Upper lobe of left lung (tissue), 6 donors: Measurements from ENCODE around the gene CD82. TPM values are rescaled to one million over a fixed set of nuclear protein-coding genes. Genes with fewer than 3 reads are reported as not detected.
A peak's percentile ranks its signal among the peaks of the same experiment; 100 is the strongest.

Experiments used
- ATAC-seq, 2 donors: fragments of 200-7000 bp; cut with Tn5 transposase; one replicate each; pipeline ENCODE4 v1.9.1; 2022; ENCODE audit warnings: mild to moderate bottlenecking in 2 of 2, moderate library complexity in 2 of 2; ENCODE audit not compliant: low FRiP score in 2 of 2
- DNase-seq, 2 donors: peaks; one replicate each; pipeline ENCODE4 v3.0.0-alpha.2; 2019 to 2020
- H3K27ac ChIP-seq, 4 donors: fragments of 200-600 bp; sonication (generic); one replicate each; pipeline ENCODE4 v1.5.1; 2016 to 2019
- H3K27me3 ChIP-seq, 4 donors: fragments of 200-600 bp; sonication (generic); one replicate each; pipeline ENCODE4 v1.5.1; 2017 to 2019
- H3K36me3 ChIP-seq, 4 donors: fragments of 200-600 bp; sonication (generic); one replicate each; pipeline ENCODE4 v1.5.1; 2016 to 2019
- H3K4me1 ChIP-seq, 4 donors: fragments of 200-600 bp; sonication (generic); one replicate each; pipeline ENCODE4 v1.5.1; 2018 to 2019
- H3K4me3 ChIP-seq, 4 donors: fragments of 200-600 bp; sonication (generic); one replicate each; pipeline ENCODE4 v1.5.1; 2017 to 2019; ENCODE audit warnings: mild to moderate bottlenecking in 2 of 4, moderate library complexity in 1 of 4
- H3K9me3 ChIP-seq, 4 donors: fragments of 200-600 bp; sonication (generic); one replicate each; pipeline ENCODE4 v1.5.1; 2018 to 2019
- EP300 ChIP-seq, 4 donors: sonication (generic); formaldehyde crosslinking; IDR thresholded peaks; one replicate each; pipeline ENCODE4 v1.5.1; 2017; ENCODE audit warnings: antibody characterized with exemption in 4 of 4, control low read depth in 2 of 4
- POLR2A ChIP-seq, 4 donors: fragments of 450-650 bp; IDR thresholded peaks; one replicate each; pipeline ENCODE4 v1.5.1; 2016 to 2017; ENCODE audit warnings: antibody characterized with exemption in 4 of 4, mild to moderate bottlenecking in 2 of 4
- POLR2AphosphoS5 ChIP-seq, 2 donors: sonication (generic); formaldehyde crosslinking; IDR thresholded peaks; one replicate each; pipeline ENCODE4 v1.5.1; 2017; ENCODE audit warnings: antibody characterized with exemption in 2 of 2
- WGBS, 2 donors: methylation state at CpG; one replicate each; pipeline ENCODE4 v1.1.5; 2017 to 2018; 5-methylcytosine and 5-hydroxymethylcytosine counted together
- total RNA-seq, 6 donors: library from RNA; depleted of rRNA in 4 of 6; stranded (reverse); fragments of >200 nt in 4 of 6; gene quantifications; one replicate each; pipeline versions ENCODE4 v1.1.0 to v1.2.1, GENCODE V29; 2016 to 2021
- TF ChIP-seq, protein P1 (sequence below), 6 experiments: fragments of 450-650 bp in 4 of 6; fragments of 200-600 bp in 2 of 6; sonication (generic) in 2 of 6; IDR thresholded peaks; one replicate each; pipeline ENCODE4 v1.5.1; 2016 to 2019; ENCODE audit warnings: antibody characterized with exemption in 6 of 6
- donor health status: DM: no; HTN: no; CAD: no; lungs with moderate emphysema.
- donor health status: DM: no; HTN: yes; CAD: no; lungs with severe emphysema.

CD82 gene
- total RNA-seq, 6 donors from 2014 or later = 29.8 to 148 (median 69.9) TPM

GRCh38 chr11:44602891-44603310 is 37.4 kb downstream of the CD82 start:
- peaks cover 6 to 55% (median 29%) of the 10 kb centered on the region in 4 donors for H3K36me3 ChIP-seq
- H3K4me1 ChIP-seq = peaks cover 46 to 55% (median 50%) of the 10 kb centered on the region in 4 donors
- TF ChIP-seq EP300 (IDR thresholded peaks at IDR 0.05) = no peak
- TF ChIP-seq POLR2AphosphoS5 (IDR thresholded peaks at IDR 0.05) = peak in 1 of 2 donors; percentile 46
- DNase-seq (no peak), ATAC-seq (no peak)
- H3K27me3 ChIP-seq = no peaks in the 10 kb centered on the region
- H3K27ac ChIP-seq = peak overlapping the region; percentile 43 to 83 (median 56)
- no peak overlapping the region for H3K4me3 ChIP-seq
- H3K9me3 ChIP-seq = no peaks in the 10 kb centered on the region
- 60 to 89% methylated on average over 5 to 6 of the region's 6 CpGs for WGBS, 2 donors

DNA sequence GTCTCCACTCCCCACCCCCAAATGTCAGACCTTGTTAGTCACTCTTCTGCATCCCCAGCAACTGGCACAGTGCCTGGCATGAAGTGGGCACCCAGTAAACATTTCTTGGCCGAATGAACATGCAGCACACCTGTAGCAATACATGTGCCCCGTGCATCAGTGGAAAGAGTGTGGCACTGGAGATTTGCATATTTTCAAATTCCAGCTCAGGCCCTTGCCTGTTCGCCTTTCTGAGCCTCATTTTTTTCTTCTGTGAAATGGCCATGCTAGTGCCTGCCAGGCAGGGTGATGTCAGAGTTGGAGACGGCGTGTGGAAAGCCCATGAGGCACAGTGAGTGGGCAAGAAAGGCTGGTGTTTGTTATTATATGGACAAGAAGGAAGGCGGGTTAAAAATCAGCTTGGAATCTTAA is 38.7 kb downstream of the CD82 start:
- Histone ChIP-seq H3K27me3 (no peaks in the 10 kb centered on the region), H3K4me1 (peaks cover 53 to 58% (median 57%) of the 10 kb centered on the region in 4 donors), H3K9me3 (no peaks in the 10 kb centered on the region), H3K4me3 (no peak overlapping the region), H3K27ac (peak overlapping the region in 2 of 4 donors; percentile 67 to 83), H3K36me3 (peaks cover 6 to 55% (median 29%) of the 10 kb centered on the region in 4 donors)
- WGBS, 2 donors = 71 to 72% methylated on average over 6 of the region's 6 CpGs
- DNase-seq = no peak
- TF ChIP-seq POLR2A (IDR thresholded peaks at IDR 0.05) (no peak), POLR2AphosphoS5 (IDR thresholded peaks at IDR 0.05) (no peak), EP300 (IDR thresholded peaks at IDR 0.05) (no peak)
- TF ChIP-seq, protein P1, sequence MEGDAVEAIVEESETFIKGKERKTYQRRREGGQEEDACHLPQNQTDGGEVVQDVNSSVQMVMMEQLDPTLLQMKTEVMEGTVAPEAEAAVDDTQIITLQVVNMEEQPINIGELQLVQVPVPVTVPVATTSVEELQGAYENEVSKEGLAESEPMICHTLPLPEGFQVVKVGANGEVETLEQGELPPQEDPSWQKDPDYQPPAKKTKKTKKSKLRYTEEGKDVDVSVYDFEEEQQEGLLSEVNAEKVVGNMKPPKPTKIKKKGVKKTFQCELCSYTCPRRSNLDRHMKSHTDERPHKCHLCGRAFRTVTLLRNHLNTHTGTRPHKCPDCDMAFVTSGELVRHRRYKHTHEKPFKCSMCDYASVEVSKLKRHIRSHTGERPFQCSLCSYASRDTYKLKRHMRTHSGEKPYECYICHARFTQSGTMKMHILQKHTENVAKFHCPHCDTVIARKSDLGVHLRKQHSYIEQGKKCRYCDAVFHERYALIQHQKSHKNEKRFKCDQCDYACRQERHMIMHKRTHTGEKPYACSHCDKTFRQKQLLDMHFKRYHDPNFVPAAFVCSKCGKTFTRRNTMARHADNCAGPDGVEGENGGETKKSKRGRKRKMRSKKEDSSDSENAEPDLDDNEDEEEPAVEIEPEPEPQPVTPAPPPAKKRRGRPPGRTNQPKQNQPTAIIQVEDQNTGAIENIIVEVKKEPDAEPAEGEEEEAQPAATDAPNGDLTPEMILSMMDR (IDR thresholded peaks at IDR 0.05) = no peak
- ATAC-seq = no peak

DNA sequence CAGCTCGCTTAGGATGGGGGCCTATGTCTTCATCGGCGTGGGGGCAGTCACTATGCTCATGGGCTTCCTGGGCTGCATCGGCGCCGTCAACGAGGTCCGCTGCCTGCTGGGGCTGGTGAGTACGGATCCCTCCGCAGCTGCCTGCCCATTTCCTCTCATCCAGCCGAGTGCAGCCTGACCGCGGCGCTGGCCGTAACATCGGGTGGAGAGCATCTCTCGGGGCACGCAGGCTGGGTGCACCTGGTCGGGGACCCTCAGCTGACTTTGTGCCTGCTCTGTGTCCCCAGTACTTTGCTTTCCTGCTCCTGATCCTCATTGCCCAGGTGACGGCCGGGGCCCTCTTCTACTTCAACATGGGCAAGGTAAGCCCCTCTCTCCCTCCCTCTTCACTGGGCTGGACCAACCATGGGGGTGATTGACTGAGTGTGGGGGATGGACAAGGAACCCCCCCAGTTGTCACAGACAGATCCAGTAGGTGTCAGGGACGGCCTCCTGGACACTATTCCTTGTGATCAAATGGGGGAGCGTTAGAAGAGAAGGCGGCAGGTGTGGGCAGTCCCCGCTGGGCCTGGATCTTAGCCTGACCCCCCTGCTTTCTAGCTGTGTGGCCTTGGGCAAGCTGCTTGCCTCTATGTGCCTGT is 39.7 kb downstream of the CD82 start:
- H3K27ac ChIP-seq = no peak overlapping the region
- peaks cover 6 to 48% (median 28%) of the 10 kb centered on the region in 4 donors for H3K36me3 ChIP-seq
- 95 to 98% methylated on average over 19 to 25 of the region's 25 CpGs for WGBS, 2 donors
- H3K4me1 ChIP-seq = peaks cover 57 to 65% (median 61%) of the 10 kb centered on the region in 4 donors
- ATAC-seq (no peak), DNase-seq (peak in 1 of 2 donors; percentile 78)
- H3K4me3 ChIP-seq = no peak overlapping the region
- H3K27me3 ChIP-seq = no peaks in the 10 kb centered on the region
- TF ChIP-seq, protein P1 (IDR thresholded peaks at IDR 0.05) = no peak
- no peak for TF ChIP-seq POLR2A (IDR thresholded peaks at IDR 0.05)
- TF ChIP-seq POLR2AphosphoS5 (IDR thresholded peaks at IDR 0.05) = no peak
- TF ChIP-seq EP300 (IDR thresholded peaks at IDR 0.05) = no peak
- no peaks in the 10 kb centered on the region for H3K9me3 ChIP-seq

DNA sequence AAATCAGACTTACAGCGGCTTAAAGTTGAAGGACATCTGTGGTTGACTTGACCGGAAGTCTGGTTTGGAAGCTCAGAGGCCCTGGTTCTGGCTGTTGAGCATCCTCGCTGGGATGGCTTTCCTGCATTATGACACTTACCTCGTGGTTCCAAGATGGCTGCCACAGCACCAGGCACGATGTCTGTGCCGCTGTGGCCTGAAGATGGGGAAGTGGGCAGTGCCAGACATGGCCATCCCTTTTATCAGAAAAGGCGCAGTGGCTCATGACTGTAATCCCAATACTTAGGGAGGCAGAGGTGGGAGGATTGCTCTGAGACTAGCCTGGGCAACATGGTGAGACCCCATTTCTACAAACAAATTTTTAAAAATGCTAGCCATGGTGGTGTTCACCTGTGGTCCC is 40.5 kb downstream of the CD82 start:
- peak overlapping the region in 1 of 4 donors; percentile 1 for H3K27ac ChIP-seq
- H3K9me3 ChIP-seq = no peaks in the 10 kb centered on the region
- peaks cover 50 to 62% (median 58%) of the 10 kb centered on the region in 4 donors for H3K4me1 ChIP-seq
- H3K4me3 ChIP-seq = no peak overlapping the region
- TF ChIP-seq EP300 (IDR thresholded peaks at IDR 0.05) = no peak
- TF ChIP-seq, protein P1 (IDR thresholded peaks at IDR 0.05) = no peak
- no peak for TF ChIP-seq POLR2A (IDR thresholded peaks at IDR 0.05)
- TF ChIP-seq POLR2AphosphoS5 (IDR thresholded peaks at IDR 0.05) = no peak
- WGBS, 2 donors = 86 to 92% methylated on average over 4 to 7 of the region's 7 CpGs
- DNase-seq (no peak), ATAC-seq (no peak)
- H3K36me3 ChIP-seq = peaks cover 6 to 40% (median 25%) of the 10 kb centered on the region in 4 donors
- H3K27me3 ChIP-seq = no peaks in the 10 kb centered on the region

DNA sequence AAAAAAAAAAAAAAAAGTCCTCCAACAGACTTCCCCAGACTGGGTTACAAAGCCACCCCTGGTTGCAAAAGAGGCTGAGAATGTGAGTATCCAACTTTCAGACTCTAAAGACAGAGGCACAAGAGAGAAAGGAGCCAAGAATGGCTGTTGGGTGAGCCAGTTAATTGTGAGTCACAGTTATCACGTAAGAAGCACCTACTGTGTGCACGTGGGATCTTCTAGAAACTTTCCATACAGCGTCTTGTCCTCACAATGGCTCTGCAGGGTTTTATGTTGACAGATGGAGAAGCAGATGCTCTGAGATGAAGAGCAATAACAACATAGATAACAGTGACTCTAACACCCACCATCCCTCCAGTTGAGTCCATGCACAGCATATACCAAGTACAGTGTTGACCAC is 41.0 kb downstream of the CD82 start:
- Histone ChIP-seq H3K9me3 (no peaks in the 10 kb centered on the region), H3K36me3 (peaks cover 6 to 37% (median 23%) of the 10 kb centered on the region in 4 donors), H3K27ac (peak overlapping the region in 2 of 4 donors; percentile 63 to 81), H3K4me1 (peaks cover 48 to 60% (median 57%) of the 10 kb centered on the region in 4 donors), H3K27me3 (no peaks in the 10 kb centered on the region), H3K4me3 (no peak overlapping the region)
- 85 to 89% methylated on average over 3 of the region's 3 CpGs for WGBS, 2 donors
- ATAC-seq (no peak), DNase-seq (no peak)
- TF ChIP-seq POLR2AphosphoS5 (IDR thresholded peaks at IDR 0.05) = no peak
- TF ChIP-seq, protein P1 (IDR thresholded peaks at IDR 0.05) = no peak
- no peak for TF ChIP-seq POLR2A (IDR thresholded peaks at IDR 0.05)
- TF ChIP-seq EP300 (IDR thresholded peaks at IDR 0.05) = no peak
